Metanephros (tissue), 1 donor: ENCODE measurements around the gene C9orf50. TPM values are rescaled to one million over a fixed set of nuclear protein-coding genes. Genes with fewer than 3 reads are reported as not detected.

Source experiments
- total RNA-seq: library from RNA; depleted of rRNA; stranded (reverse); fragments of >200 nt; gene quantifications from one replicate; pipeline ENCODE4 v1.2.3, GENCODE V29; 2014

The C9orf50 gene
- 0.70 TPM for total RNA-seq

GRCh38 chr9:129620669-129621295 lies at the start of gene C9orf50:
TSS of gene C9orf50 (minus strand) at chr9:129621101. CDS start at chr9:129620574, 527 bp downstream.

GRCh38 chr9:129665389-129665775 lies 44.5 kb upstream of the C9orf50 start, which contains the start of gene PRRX2:
TSS of gene PRRX2 (plus strand) at chr9:129665647. CDS start at chr9:129665868, 221 bp downstream.

GRCh38 chr9:129641750-129642585 lies 21.1 kb upstream of the C9orf50 start, which contains the start of gene ASB6:
TSS of gene ASB6 (minus strand) at chr9:129642151. CDS start at chr9:129641999, 152 bp downstream.

DNA sequence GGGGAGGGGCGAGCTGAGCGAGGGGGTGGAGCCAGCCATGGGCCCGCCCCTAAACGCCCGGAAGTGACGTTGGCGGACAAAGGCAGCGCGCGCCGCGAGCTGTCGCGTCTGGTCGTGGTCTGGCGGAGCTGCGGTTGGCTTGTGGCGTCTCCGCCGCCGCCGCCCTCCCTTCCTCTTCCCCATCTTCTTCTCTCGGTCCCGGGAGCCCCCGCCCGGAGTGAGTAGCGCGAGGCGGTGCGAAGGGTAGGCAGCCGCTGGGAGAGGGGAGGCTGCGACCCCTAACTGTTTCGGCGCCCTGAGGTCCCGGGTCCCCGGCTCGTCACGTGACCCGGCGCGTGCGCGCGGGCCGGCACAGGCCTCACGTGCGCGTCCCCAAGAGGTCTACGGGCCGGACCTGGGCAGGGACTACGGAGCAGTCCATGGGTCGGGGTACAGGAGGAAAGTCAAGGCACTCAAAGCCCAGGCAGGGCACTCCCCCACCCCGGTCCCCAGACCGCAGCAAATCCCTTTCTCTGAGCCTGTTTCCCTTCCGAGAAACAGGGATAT lies 5.3 kb upstream of the C9orf50 start, which contains the start of gene NTMT1:
TSS of gene NTMT1 (plus strand) at position 85 of the 546 bp plus-strand sequence. CDS start 6,541 bp downstream, outside the sequence.

Other genes with a start within 250 kb of the C9orf50 start
- gene NTMT1, start 5.1 kb upstream of the C9orf50 start, total RNA-seq = 26.6 TPM
- gene ASB6, start 21.1 kb upstream of the C9orf50 start, total RNA-seq = 17.9 TPM
- 2.1 TPM for gene PRRX2, start 44.5 kb upstream of the C9orf50 start, total RNA-seq
- 9.1 TPM for gene PTGES, start 131.9 kb upstream of the C9orf50 start, total RNA-seq
- gene TOR1B, start 182.1 kb upstream of the C9orf50 start, total RNA-seq = 21.1 TPM
- gene TOR1A, start 203.0 kb upstream of the C9orf50 start, total RNA-seq = 29.4 TPM
- 36.3 TPM for gene C9orf78, start 214.2 kb upstream of the C9orf50 start, total RNA-seq
- 31.2 TPM for gene USP20, start 214.4 kb upstream of the C9orf50 start, total RNA-seq